Stomach (tissue), 4 donors: Measurements from ENCODE around the gene KCNAB1.

Source experiments
- CTCF ChIP-seq, 7 experiments: fragments of 450-650 bp in 4 of 7; fragments of 200-600 bp in 3 of 7; sonication (generic) in 3 of 7; IDR thresholded peaks; one replicate each; pipeline ENCODE4 v1.5.1; 2016 to 2019; ENCODE audit warnings: antibody characterized with exemption in 7 of 7, control low read depth in 2 of 7, mild to moderate bottlenecking in 1 of 7
- EP300 ChIP-seq: sonication (generic); formaldehyde crosslinking; IDR thresholded peaks from one replicate; pipeline ENCODE4 v1.6.1; 2017; ENCODE audit warnings: antibody characterized with exemption
- POLR2A ChIP-seq, 4 donors: fragments of 450-650 bp; IDR thresholded peaks; one replicate each; pipeline ENCODE4 v1.6.1; 2016; ENCODE audit warnings: antibody characterized with exemption in 4 of 4, control low read depth in 2 of 4, mild to moderate bottlenecking in 1 of 4, moderate library complexity in 1 of 4
- POLR2AphosphoS5 ChIP-seq, 3 donors: sonication (generic); formaldehyde crosslinking; IDR thresholded peaks; one replicate each; pipeline ENCODE4 v1.6.1; 2016; ENCODE audit warnings: antibody characterized with exemption in 3 of 3

GRCh38 chr3:156214676-156215075 is 94.3 kb downstream of the KCNAB1 start:
- TF ChIP-seq CTCF (IDR thresholded peaks at IDR 0.05) (no peak), EP300 (no peak), POLR2A (IDR thresholded peaks at IDR 0.05) (no peak), POLR2AphosphoS5 (IDR thresholded peaks at IDR 0.05) (no peak)
